Dendritic cell treated with granulocyte-macrophage colony-stimulating factor and Interleukin-4, amounts not matched to agents 40 ng/mL and 50 ng/mL, for 4 days (primary cell): ENCODE measurements around the gene HEBP2.

Experiments
- H3K27ac Mint-ChIP-seq: one replicate; pipeline ENCODE4 v1.8.0; 2022; ENCODE audit warnings: mild to moderate bottlenecking, mixed read lengths
- H3K27me3 Mint-ChIP-seq: one replicate; pipeline ENCODE4 v1.8.0; 2022; ENCODE audit warnings: mild to moderate bottlenecking, mixed read lengths
- H3K36me3 Mint-ChIP-seq: one replicate; pipeline ENCODE4 v1.8.0; 2022; ENCODE audit warnings: low read depth, mixed read lengths
- H3K4me1 Mint-ChIP-seq: one replicate; pipeline ENCODE4 v1.8.0; 2022; ENCODE audit warnings: low read depth, mixed read lengths
- H3K4me3 Mint-ChIP-seq: one replicate; pipeline ENCODE4 v1.8.0; 2022; ENCODE audit warnings: mild to moderate bottlenecking, moderate library complexity, mixed read lengths
- H3K9me3 Mint-ChIP-seq: one replicate; pipeline ENCODE4 v1.8.0; 2022; ENCODE audit warnings: mixed read lengths
- intact Hi-C: fragments of 100-400 bp; cut with micrococcal nuclease; formaldehyde crosslinking; loops from one replicate; pipeline ENCODE4 v1.15.0; 2022

Gene HEBP2

DNA sequence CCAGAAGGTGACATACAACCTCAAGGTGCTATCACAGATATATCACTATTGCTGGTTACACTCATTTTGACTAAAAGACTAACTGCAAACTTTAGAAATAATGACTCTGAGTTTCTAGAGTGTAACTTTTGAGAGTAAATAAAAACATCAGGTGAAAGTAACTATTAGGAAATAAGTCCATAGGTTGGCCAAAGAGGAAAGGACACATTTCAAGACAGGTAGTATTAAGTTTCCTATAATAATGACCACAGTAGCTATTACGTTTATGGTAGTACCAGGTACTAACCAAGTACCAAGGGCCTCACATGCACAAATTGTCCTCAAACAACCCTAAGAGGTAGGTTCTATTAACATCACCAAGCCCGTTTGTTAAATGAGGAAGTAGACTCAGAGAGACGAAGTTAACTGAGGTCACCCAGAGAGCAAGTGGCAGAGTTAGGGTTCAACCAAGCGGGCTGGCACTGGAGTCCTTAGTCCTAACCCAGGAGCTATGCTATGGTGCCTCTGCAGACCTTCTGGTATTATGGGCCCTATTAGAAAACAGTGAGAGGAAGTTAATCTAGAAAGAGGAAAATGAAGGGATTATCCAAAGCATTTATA is 36.8 kb downstream of the HEBP2 start:
- H3K36me3 Mint-ChIP-seq = peaks cover 7% of the 10 kb centered on the region
- H3K4me3 Mint-ChIP-seq = no peak overlapping the region
- H3K9me3 Mint-ChIP-seq = no peaks in the 10 kb centered on the region
- no peaks in the 10 kb centered on the region for H3K27me3 Mint-ChIP-seq
- intact Hi-C loops = no loop called here
- H3K4me1 Mint-ChIP-seq = peaks cover 5% of the 10 kb centered on the region
- no peak overlapping the region for H3K27ac Mint-ChIP-seq

DNA sequence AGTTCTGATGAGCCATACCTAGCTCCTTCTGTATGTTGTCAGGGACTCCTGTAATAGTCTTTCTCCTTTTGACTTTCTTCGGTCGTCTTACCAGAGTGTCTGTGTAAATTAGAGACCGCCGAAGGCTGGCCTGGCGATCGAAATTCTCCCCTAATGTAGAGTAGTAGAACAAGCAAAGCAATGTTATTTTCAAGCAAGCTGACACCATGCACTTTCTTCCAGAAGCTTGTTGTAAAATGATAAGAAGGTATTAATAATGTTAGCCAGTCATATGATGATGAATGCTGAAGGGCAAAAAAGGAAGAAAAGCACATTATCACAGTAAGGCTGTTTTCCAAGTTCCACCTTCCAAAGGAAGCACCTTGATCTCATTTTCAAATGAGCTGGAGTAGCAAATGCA is 37.9 kb downstream of the HEBP2 start:
- H3K4me3 Mint-ChIP-seq = no peak overlapping the region
- H3K27me3 Mint-ChIP-seq = no peaks in the 10 kb centered on the region
- H3K27ac Mint-ChIP-seq = no peak overlapping the region
- H3K36me3 Mint-ChIP-seq = peaks cover 7% of the 10 kb centered on the region
- intact Hi-C loops = no loop called here
- peaks cover 5% of the 10 kb centered on the region for H3K4me1 Mint-ChIP-seq
- no peaks in the 10 kb centered on the region for H3K9me3 Mint-ChIP-seq

DNA sequence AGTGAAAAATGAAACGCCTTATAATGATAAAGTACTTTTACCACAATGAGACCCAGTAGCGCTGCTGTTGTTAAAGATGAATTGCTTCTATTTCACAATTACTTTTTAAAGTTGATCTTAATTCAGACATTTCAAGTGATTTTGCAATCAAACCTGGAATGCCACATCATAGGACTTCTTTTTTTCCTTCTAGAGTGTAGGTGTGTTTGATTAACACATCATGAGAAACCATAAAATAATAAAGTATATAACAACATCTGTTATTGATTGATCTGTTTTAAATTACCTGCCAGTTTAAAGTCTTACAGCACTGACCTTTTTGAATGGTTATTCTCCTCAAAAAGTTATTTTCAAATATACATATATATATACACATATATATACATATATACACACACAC is 38.6 kb downstream of the HEBP2 start:
- Mint-ChIP-seq H3K4me1 (peaks cover 5% of the 10 kb centered on the region), H3K27me3 (no peaks in the 10 kb centered on the region), H3K36me3 (peaks cover 7% of the 10 kb centered on the region), H3K9me3 (no peaks in the 10 kb centered on the region), H3K4me3 (no peak overlapping the region), H3K27ac (no peak overlapping the region)
- intact Hi-C loops = no loop called here

DNA sequence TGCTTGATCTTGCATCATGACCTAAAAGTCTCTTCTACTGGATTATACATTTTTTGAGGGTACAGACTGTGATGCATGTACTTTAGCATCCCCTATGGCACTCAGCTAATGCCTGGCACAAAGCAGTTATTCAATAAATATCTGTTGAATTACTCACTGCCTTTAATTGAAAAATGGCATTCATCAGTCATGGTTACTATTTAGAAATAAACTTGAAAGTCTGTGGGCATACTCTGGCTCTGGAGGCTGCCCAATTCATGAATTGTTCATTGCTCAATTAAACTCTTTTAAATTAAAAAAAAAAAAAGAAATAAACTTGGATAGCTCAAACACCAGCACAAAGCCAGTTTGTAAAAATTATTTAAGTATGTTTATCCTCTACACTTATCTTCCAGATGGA is 40.0 kb downstream of the HEBP2 start:
- H3K4me1 Mint-ChIP-seq = peaks cover 5% of the 10 kb centered on the region
- H3K27ac Mint-ChIP-seq = no peak overlapping the region
- H3K27me3 Mint-ChIP-seq = no peaks in the 10 kb centered on the region
- H3K4me3 Mint-ChIP-seq = no peak overlapping the region
- H3K36me3 Mint-ChIP-seq = peaks cover 7% of the 10 kb centered on the region
- intact Hi-C loops = no loop called here
- H3K9me3 Mint-ChIP-seq = no peaks in the 10 kb centered on the region

DNA sequence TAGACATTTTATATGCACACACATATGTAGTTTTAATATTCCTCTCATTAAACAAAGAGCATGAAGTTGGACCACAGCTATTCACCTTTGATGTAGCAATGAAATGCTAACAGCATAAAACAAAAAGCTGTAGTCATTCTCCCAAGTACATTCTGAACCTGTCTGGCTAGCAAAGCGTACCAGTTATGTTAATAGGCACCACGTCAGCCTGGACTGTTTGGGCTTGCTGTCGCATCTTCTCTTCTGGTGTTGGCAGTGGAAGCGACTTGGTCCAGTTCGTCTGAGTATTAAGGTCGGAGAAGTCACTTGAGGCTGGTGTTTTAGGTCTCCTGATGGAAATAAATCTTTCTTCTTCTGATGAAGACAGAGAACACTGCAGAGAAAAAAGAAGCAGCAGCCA is 42.8 kb downstream of the HEBP2 start:
- H3K27me3 Mint-ChIP-seq = no peaks in the 10 kb centered on the region
- no peak overlapping the region for H3K4me3 Mint-ChIP-seq
- intact Hi-C loops = no loop called here
- H3K36me3 Mint-ChIP-seq = peaks cover 4% of the 10 kb centered on the region
- H3K4me1 Mint-ChIP-seq = no peaks in the 10 kb centered on the region
- H3K9me3 Mint-ChIP-seq = no peaks in the 10 kb centered on the region
- no peak overlapping the region for H3K27ac Mint-ChIP-seq

DNA sequence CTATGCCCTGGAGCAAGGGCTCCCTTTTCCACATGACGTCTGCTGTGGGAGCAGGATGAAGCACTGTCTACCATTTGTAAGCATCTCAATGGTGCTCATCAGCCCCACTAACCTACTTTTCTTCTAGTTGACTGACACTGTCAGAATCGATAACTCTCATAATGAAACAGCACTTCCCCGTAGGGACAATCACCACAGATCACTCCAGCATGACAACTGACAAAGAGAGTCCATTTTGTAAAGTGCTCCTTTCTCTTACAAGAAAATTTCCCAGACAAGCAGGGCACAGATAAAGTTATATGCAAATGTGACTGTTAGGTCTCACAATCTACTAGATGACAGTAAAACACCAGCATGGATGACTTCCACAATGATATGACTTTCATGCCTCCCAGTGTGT is 46.4 kb downstream of the HEBP2 start:
- peaks cover 6% of the 10 kb centered on the region for H3K4me1 Mint-ChIP-seq
- no peaks in the 10 kb centered on the region for H3K36me3 Mint-ChIP-seq
- no peaks in the 10 kb centered on the region for H3K27me3 Mint-ChIP-seq
- no peak overlapping the region for H3K27ac Mint-ChIP-seq
- intact Hi-C loops = no loop called here
- H3K4me3 Mint-ChIP-seq = no peak overlapping the region
- no peaks in the 10 kb centered on the region for H3K9me3 Mint-ChIP-seq

DNA sequence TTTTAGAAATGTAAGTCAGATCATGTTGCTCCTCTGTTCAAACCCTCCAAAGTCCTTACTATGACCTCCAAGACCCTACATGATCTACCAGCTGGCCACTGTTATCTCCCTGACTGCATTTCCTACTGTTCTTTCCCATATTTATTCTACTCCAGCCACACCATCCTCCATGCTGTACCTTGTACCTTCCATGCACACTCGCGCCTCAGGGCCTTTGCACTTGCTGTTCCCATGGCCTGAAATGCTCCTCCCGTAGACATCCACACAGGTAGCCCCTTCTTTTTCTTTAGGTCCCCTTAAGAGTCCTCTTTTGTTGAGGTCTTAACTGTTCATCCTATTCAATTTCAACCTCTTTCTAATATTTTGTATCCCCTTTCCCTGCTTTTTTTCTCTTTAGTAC is 47.0 kb downstream of the HEBP2 start:
- no peaks in the 10 kb centered on the region for H3K36me3 Mint-ChIP-seq
- H3K27ac Mint-ChIP-seq = no peak overlapping the region
- intact Hi-C loops = no loop called here
- peaks cover 9% of the 10 kb centered on the region for H3K4me1 Mint-ChIP-seq
- H3K27me3 Mint-ChIP-seq = no peaks in the 10 kb centered on the region
- H3K9me3 Mint-ChIP-seq = no peaks in the 10 kb centered on the region
- H3K4me3 Mint-ChIP-seq = no peak overlapping the region

DNA sequence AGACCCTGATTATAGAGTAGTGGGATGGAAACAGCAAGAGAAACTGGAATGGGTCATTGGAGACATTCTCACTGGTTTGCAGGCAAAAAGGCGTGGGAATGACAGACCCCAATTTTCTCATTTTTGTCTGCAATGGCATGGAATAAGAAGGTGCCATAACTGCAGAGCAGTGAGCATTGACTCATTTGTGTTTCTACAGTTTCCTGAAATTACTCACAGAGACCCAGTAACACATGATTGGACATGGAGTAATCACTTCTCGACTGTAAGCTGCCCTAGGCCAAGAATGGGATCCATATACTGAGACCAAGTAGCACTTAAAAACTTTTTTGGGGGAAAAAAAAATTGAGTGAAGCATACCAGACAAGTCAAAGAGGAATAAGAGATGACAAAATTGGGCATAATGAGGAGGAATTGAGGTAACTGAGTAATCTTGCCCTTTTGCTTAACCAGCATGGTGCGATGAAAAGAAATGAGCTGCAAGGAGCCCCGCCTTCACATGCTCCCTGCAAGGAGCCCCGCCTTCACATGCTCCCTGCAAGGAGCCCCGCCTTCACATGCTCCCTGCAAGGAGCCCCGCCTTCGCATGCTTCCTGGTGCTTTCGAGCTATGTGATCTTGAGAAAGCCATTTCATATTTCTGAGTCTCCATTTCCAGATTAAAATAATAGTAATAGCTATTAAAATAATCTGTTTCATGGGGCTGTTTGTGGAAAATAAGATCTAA is 51.1 kb downstream of the HEBP2 start:
- intact Hi-C loops = no loop called here
- Mint-ChIP-seq H3K4me1 (peaks cover 18% of the 10 kb centered on the region), H3K27me3 (no peaks in the 10 kb centered on the region), H3K36me3 (no peaks in the 10 kb centered on the region), H3K27ac (no peak overlapping the region), H3K9me3 (no peaks in the 10 kb centered on the region), H3K4me3 (no peak overlapping the region)

DNA sequence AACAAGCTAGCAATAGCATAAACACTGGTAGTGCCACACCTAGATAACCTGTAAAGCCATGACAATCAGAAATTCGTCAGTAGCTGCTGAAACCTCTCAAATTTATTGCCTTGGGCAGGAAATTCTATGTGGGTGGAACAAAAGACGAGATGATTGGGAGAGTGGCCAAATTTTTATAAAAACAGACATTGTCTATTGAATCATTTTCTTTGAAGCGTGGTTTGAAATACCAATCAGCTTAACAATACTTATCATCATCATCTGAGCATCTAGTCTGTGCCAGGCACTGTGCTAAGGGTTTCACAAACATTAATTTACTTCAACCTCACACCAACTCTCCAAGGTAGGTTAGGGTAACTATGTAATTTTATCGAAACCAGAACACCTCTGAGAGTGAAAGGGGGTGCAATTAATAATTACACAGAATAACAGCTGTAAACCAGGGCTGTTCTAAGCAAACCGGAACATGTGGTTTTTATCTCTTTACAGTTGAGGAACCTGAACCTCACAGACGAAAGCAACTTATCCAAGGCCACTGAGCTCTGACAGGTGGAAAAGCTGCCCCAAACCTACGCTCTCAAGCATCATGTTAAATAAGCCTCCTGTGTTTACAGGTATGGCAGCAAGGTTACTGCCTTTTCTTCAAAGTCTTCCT is 51.9 kb downstream of the HEBP2 start:
- Mint-ChIP-seq H3K27me3 (no peaks in the 10 kb centered on the region), H3K27ac (no peak overlapping the region), H3K9me3 (no peaks in the 10 kb centered on the region), H3K4me1 (peaks cover 18% of the 10 kb centered on the region), H3K4me3 (no peak overlapping the region), H3K36me3 (no peaks in the 10 kb centered on the region)
- intact Hi-C loops = no loop called here

DNA sequence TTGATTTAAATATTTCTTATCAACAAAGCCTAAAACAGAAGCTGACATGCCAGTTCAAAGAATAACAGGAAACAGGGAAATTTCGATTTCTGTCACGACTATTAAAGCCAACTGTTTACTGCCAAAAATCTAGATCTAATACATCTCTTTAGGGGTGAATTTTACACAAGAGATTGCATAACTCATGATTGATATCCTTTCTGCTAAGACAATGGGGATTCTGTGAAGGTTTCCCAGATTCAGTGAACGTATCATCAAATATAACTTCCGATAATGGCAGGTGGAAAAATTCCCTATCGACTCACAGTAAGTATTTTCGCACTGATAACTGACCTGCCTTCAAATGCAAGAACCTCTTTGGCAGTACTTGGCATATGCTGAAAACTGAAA is 52.4 kb downstream of the HEBP2 start:
- no peaks in the 10 kb centered on the region for H3K9me3 Mint-ChIP-seq
- H3K27me3 Mint-ChIP-seq = no peaks in the 10 kb centered on the region
- H3K4me3 Mint-ChIP-seq = no peak overlapping the region
- intact Hi-C loops = no loop called here
- no peak overlapping the region for H3K27ac Mint-ChIP-seq
- peaks cover 18% of the 10 kb centered on the region for H3K4me1 Mint-ChIP-seq
- H3K36me3 Mint-ChIP-seq = no peaks in the 10 kb centered on the region

DNA sequence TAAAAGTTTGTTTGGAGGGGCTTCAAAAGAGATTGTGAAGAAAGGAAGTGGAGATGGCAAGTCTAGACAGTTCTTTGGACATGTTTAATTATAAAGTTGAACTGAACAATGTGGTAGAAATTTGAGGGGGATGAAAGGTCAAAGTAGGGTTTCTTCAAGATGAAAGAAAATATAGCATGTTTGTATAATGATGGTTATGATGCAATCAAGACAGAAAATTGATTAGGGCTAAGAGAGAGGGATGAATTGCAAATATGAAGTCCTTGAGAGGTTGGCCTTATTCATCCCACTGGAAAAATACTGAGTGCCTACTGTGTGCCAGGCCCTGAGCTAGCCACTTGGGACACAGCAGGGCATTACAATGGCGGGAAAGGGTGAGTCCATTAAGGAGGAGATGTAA is 57.6 kb downstream of the HEBP2 start:
- H3K4me3 Mint-ChIP-seq = no peak overlapping the region
- no peaks in the 10 kb centered on the region for H3K27me3 Mint-ChIP-seq
- H3K27ac Mint-ChIP-seq = no peak overlapping the region
- intact Hi-C loops = no loop called here
- peaks cover 29% of the 10 kb centered on the region for H3K36me3 Mint-ChIP-seq
- peaks cover 5% of the 10 kb centered on the region for H3K9me3 Mint-ChIP-seq
- peaks cover 2% of the 10 kb centered on the region for H3K4me1 Mint-ChIP-seq

DNA sequence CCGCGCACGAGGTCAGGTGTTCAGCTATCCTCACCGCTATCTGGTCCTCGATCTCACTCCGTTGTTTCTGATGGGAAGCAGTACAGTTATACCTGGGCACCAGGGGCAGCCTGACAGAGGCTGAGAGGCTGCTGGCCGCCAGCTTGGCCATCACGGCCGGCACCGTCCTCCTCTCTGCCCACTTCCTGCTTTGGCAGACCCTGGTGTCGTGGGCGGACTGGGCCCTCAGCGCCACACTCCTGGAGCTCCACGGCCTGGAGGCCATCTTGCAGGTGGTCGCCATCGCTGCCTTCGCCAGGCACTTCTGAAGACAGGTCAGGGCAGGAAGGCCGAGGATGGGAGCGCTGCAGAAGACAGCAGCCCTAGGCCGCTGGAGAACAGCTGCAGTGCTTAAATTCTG is 60.1 kb downstream of the HEBP2 start:
- Mint-ChIP-seq H3K36me3 (peaks cover 29% of the 10 kb centered on the region), H3K4me3 (no peak overlapping the region), H3K27me3 (no peaks in the 10 kb centered on the region), H3K9me3 (peaks cover 5% of the 10 kb centered on the region), H3K4me1 (no peaks in the 10 kb centered on the region), H3K27ac (no peak overlapping the region)
- intact Hi-C loops = no loop called here

DNA sequence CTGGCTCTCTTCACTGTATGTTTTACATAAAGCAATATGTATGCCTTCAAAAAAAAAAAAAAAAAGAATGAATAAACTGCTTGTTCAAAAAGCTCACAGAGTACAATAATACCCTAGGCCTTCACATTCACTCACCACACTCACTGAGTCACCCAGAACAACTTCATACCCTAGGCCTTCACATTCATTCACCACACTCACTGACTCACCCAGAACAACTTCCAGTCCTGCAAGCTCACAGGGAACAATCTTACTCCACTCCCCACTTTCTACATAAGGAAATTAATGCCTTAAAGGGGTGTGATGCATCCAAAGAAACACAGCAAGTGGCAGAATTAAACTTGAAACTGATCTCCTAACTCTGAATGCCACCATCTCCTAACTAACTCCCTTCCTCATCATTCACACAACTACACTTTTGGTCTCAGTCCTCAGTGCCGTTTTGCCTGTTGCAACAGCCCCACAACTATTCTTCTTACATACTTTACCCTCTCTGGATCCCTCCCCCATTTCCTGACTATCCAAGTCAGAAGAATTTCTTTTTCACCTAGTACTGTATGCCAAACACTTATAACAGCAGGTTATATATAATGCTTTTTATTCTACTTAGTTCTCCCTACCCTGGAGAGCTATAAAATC is 61.1 kb downstream of the HEBP2 start:
- H3K27me3 Mint-ChIP-seq = no peaks in the 10 kb centered on the region
- H3K4me3 Mint-ChIP-seq = no peak overlapping the region
- peaks cover 5% of the 10 kb centered on the region for H3K9me3 Mint-ChIP-seq
- H3K36me3 Mint-ChIP-seq = peaks cover 35% of the 10 kb centered on the region
- H3K27ac Mint-ChIP-seq = no peak overlapping the region
- H3K4me1 Mint-ChIP-seq = no peaks in the 10 kb centered on the region
- intact Hi-C loops = no loop called here

DNA sequence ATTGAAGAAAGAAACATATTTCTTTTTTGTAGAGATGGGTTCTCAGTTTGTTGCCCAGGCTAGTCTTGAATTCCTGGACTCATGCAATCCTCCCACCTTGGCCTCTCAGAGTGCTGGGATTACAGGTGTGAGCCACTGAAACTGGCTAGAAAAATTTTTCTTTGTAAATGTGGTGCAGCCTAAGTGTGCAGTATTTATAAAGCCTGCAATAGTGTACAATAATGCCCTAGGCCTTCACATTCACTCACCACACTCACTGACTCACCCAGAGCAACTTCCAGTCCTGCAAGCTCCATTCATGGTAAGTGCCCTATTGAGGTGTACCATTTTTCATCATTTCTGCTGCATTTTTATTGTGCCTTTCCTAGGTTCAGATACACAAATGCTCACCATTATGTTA is 63.9 kb downstream of the HEBP2 start:
- no peak overlapping the region for H3K4me3 Mint-ChIP-seq
- peaks cover 5% of the 10 kb centered on the region for H3K9me3 Mint-ChIP-seq
- H3K4me1 Mint-ChIP-seq = no peaks in the 10 kb centered on the region
- intact Hi-C loops = no loop called here
- H3K36me3 Mint-ChIP-seq = peaks cover 30% of the 10 kb centered on the region
- H3K27ac Mint-ChIP-seq = no peak overlapping the region
- no peaks in the 10 kb centered on the region for H3K27me3 Mint-ChIP-seq
